Stomach (tissue), 9 donors: Measurements from ENCODE around the gene MANSC4. TPM values are rescaled to one million over a fixed set of nuclear protein-coding genes. Genes with fewer than 3 reads are reported as not detected.

Experiments
- DNase-seq, 2 donors: peaks; one replicate each; pipeline versions ENCODE4 v3.0.0 to v3.0.0-alpha.2; 2013 to 2019
- H3K27ac ChIP-seq, 5 donors: fragments of 200-600 bp in 4 of 5; sonication (generic) in 4 of 5; one replicate each; pipeline ENCODE4 v1.5.1; 2013 to 2019; ENCODE audit warnings: mild to moderate bottlenecking in 1 of 5, moderate library complexity in 1 of 5
- H3K27me3 ChIP-seq, 3 donors: fragments of 200-600 bp; sonication (generic); one replicate each; pipeline ENCODE4 v1.5.1; 2017 to 2019; ENCODE audit warnings: mixed run types in 1 of 3
- H3K36me3 ChIP-seq, 4 donors: fragments of 200-600 bp; sonication (generic); 1 replicate in 3 of 4; 2 replicates in 1 of 4; pipeline ENCODE4 v1.5.1; 2016 to 2019
- H3K4me1 ChIP-seq, 4 donors: fragments of 200-600 bp; sonication (generic); one replicate each; pipeline ENCODE4 v1.5.1; 2016 to 2019
- H3K4me3 ChIP-seq, 4 donors: fragments of 200-600 bp; sonication (generic) in 3 of 4; one replicate each; pipeline ENCODE4 v1.5.1; 2016 to 2019; ENCODE audit warnings: mild to moderate bottlenecking in 1 of 4
- H3K9me3 ChIP-seq, 4 donors: fragments of 200-600 bp; sonication (generic); one replicate each; pipeline ENCODE4 v1.5.1; 2016 to 2019
- EP300 ChIP-seq: sonication (generic); formaldehyde crosslinking; IDR thresholded peaks from one replicate; pipeline ENCODE4 v1.6.1; 2017; ENCODE audit warnings: antibody characterized with exemption
- POLR2A ChIP-seq, 4 donors: fragments of 450-650 bp; IDR thresholded peaks; one replicate each; pipeline ENCODE4 v1.6.1; 2016; ENCODE audit warnings: antibody characterized with exemption in 4 of 4, control low read depth in 2 of 4, mild to moderate bottlenecking in 1 of 4, moderate library complexity in 1 of 4
- POLR2AphosphoS5 ChIP-seq, 3 donors: sonication (generic); formaldehyde crosslinking; IDR thresholded peaks; one replicate each; pipeline ENCODE4 v1.6.1; 2016; ENCODE audit warnings: antibody characterized with exemption in 3 of 3
- WGBS, 5 donors: extraction: QIAGEN DNeasy Blood & Tissue Kit in 3 of 5; methylation state at CpG; one replicate each; pipeline versions ENCODE4 v1.1.5 to v1.1.7; 2013 to 2018; 5-methylcytosine and 5-hydroxymethylcytosine counted together
- intact Hi-C: fragments of 100-400 bp; cut with DNase I; formaldehyde crosslinking; loops from one replicate; pipeline ENCODE4 v1.15.1; 2023; ENCODE audit warnings: low total_unique reads
- polyA plus RNA-seq, 3 donors: library from polyadenylated mRNA; stranded (reverse); fragments of 200-250 nt; gene quantifications; one replicate each; pipeline ENCODE4 v1.2.3, GENCODE V29; 2013
- total RNA-seq, 5 donors: library from RNA; depleted of rRNA; stranded (reverse); fragments of >200 nt; gene quantifications; one replicate each; pipeline versions ENCODE4 v1.1.0 to v1.2.3, GENCODE V29; 2014 to 2016
- TF ChIP-seq, protein P1 (sequence below), 7 experiments: fragments of 450-650 bp in 4 of 7; fragments of 200-600 bp in 3 of 7; sonication (generic) in 3 of 7; IDR thresholded peaks; one replicate each; pipeline ENCODE4 v1.5.1; 2016 to 2019; ENCODE audit warnings: antibody characterized with exemption in 7 of 7, control low read depth in 2 of 7, mild to moderate bottlenecking in 1 of 7
- donor health status: healthy with polysubstance abuse.
- donor health status: Bipolar disorder and iron deficiency.
- donor health status: healthy.

MANSC4 gene
- total and polyA plus RNA-seq, 8 donors: not detected

DNA sequence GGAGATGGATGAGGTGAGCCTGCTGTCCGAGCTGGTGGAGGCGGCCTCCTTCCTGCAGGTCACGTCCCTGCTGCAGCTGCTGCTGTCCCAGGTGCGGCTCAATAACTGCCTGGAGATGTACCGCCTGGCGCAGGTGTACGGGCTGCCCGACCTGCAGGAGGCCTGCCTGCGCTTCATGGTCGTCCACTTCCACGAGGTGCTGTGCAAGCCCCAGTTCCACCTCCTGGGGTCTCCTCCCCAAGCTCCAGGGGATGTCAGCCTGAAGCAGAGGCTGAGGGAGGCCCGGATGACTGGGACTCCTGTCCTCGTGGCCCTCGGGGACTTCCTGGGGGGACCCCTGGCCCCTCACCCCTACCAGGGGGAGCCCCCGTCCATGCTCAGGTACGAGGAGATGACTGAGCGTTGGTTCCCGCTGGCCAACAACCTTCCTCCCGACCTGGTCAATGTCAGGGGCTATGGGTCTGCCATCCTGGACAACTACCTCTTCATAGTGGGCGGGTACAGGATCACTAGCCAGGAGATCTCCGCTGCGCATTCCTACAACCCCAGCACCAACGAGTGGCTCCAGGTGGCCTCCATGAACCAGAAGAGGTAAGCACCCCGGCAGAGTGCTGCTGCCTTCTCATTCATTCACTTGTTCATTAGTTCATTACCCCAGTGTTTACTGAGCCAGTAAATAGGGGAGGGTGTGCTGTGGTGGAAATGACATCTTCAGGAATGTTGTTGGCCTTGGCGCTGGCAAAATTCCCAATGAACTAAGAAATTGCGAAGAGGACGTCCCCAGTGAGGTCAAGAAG lies 774 bp upstream of the MANSC4 start:
- Histone ChIP-seq H3K27ac (peak overlapping the region; percentile 91 to 95 (median 94)), H3K4me3 (peak overlapping the region; percentile 77 to 85 (median 79)), H3K9me3 (no peaks in the 10 kb centered on the region), H3K4me1 (peaks cover 17 to 60% (median 39%) of the 10 kb centered on the region in 4 donors), H3K36me3 (no peaks in the 10 kb centered on the region), H3K27me3 (no peaks in the 10 kb centered on the region)
- intact Hi-C loops: no loop called here
- TF ChIP-seq, protein P1, sequence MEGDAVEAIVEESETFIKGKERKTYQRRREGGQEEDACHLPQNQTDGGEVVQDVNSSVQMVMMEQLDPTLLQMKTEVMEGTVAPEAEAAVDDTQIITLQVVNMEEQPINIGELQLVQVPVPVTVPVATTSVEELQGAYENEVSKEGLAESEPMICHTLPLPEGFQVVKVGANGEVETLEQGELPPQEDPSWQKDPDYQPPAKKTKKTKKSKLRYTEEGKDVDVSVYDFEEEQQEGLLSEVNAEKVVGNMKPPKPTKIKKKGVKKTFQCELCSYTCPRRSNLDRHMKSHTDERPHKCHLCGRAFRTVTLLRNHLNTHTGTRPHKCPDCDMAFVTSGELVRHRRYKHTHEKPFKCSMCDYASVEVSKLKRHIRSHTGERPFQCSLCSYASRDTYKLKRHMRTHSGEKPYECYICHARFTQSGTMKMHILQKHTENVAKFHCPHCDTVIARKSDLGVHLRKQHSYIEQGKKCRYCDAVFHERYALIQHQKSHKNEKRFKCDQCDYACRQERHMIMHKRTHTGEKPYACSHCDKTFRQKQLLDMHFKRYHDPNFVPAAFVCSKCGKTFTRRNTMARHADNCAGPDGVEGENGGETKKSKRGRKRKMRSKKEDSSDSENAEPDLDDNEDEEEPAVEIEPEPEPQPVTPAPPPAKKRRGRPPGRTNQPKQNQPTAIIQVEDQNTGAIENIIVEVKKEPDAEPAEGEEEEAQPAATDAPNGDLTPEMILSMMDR (IDR thresholded peaks at IDR 0.05): no peak
- TF ChIP-seq POLR2A (IDR thresholded peaks at IDR 0.05) (no peak), POLR2AphosphoS5 (IDR thresholded peaks at IDR 0.05) (peak in 2 of 3 donors; percentile 26 to 47), EP300 (no peak)
- peak; percentile 26 to 59 for DNase-seq
- WGBS, 5 donors: 6 to 17% (median 9%) methylated on average over 26 to 27 of the region's 27 CpGs

DNA sequence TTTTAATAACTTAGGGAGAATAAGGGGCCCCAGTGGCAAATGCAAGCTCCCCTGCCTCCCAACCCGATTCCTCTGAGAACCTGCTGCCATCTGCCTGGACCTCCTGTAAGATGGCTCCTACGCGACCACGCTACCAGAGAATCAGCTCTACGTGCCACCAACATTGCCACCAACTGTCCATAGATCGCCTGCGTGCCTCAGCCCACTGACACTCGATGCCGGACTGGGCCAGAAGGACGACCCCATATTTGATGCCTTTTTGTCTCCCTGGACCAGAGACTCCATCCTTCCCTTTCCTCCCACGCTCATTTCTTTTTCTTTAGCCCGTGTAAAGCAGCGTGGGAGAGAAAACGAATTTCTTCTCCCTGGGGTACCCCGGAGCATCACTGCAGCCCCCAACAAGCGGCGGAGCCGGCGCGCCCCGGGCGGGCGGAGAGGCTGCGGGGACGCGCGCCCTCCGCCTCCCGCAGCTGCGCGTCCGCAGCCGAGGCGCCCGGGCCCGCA lies 568 bp downstream of the MANSC4 start:
- H3K27me3 ChIP-seq: no peaks in the 10 kb centered on the region
- H3K27ac ChIP-seq: peak overlapping the region; percentile 91 to 95 (median 94)
- no peaks in the 10 kb centered on the region for H3K36me3 ChIP-seq
- no peak for TF ChIP-seq EP300
- no peak for TF ChIP-seq POLR2A (IDR thresholded peaks at IDR 0.05)
- no peak for TF ChIP-seq POLR2AphosphoS5 (IDR thresholded peaks at IDR 0.05)
- TF ChIP-seq, protein P1 (IDR thresholded peaks at IDR 0.05): no peak
- peak overlapping the region; percentile 77 to 85 (median 79) for H3K4me3 ChIP-seq
- intact Hi-C loops: no loop called here
- peak in 1 of 2 donors; percentile 59 for DNase-seq
- WGBS, 5 donors: 4 to 11% (median 6%) methylated on average over 16 to 36 of the region's 36 CpGs
- peaks cover 17 to 47% (median 32%) of the 10 kb centered on the region in 4 donors for H3K4me1 ChIP-seq
- H3K9me3 ChIP-seq: no peaks in the 10 kb centered on the region

DNA sequence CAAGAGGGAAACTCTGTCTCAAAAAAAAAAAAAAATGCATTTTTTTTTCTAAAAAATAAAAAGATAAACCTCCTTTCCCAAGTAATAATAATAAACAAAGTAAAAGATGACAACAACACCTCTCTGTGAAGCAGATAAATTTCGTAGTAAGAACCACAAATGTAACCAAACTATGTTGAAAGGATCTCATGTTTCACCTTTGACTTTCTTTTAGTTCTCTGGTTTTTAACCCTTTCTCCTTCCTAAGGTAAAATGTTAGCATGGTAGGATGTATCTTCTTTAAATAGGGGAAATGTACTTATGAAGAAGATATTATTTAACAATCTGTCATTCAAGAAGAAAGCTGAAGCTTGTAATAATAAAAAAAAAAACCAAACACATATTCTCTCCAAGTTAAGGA lies 1.8 kb downstream of the MANSC4 start:
- DNase-seq: no peak
- WGBS, 5 donors: 26 to 49% (median 35%) methylated on average over 1 of the region's 1 CpG
- Histone ChIP-seq H3K4me1 (peaks cover 17 to 37% (median 27%) of the 10 kb centered on the region in 4 donors), H3K27me3 (no peaks in the 10 kb centered on the region), H3K36me3 (no peaks in the 10 kb centered on the region), H3K4me3 (no peak overlapping the region), H3K9me3 (no peaks in the 10 kb centered on the region), H3K27ac (no peak overlapping the region)
- intact Hi-C loops: no loop called here
- TF ChIP-seq, protein P1 (IDR thresholded peaks at IDR 0.05): no peak
- no peak for TF ChIP-seq POLR2A (IDR thresholded peaks at IDR 0.05)
- TF ChIP-seq EP300: no peak
- TF ChIP-seq POLR2AphosphoS5 (IDR thresholded peaks at IDR 0.05): no peak

DNA sequence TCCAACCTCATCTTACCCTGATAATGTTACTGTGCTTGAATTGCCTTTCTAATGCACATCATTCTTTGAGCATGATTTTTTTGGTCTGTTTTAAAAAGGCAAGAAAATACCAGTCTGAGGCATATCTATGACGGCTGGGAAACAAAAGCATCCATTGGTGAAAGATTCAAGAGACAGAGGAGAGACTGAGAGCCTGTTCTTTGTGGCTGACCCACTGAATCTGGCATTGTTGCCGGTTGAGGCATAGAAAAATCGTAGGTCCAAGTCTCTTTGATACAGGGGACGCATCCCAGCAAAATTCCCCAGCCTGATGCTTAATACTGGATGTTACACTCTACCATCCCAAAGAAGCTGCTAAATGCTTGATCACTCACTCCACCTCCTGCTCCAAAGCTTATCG lies 2.9 kb downstream of the MANSC4 start:
- Histone ChIP-seq H3K4me3 (no peak overlapping the region), H3K9me3 (no peaks in the 10 kb centered on the region), H3K36me3 (no peaks in the 10 kb centered on the region), H3K4me1 (peaks cover 16 to 26% (median 22%) of the 10 kb centered on the region in 4 donors), H3K27me3 (no peaks in the 10 kb centered on the region), H3K27ac (no peak overlapping the region)
- DNase-seq: no peak
- 79 to 88% (median 83%) methylated on average over 5 of the region's 5 CpGs for WGBS, 5 donors
- TF ChIP-seq, protein P1 (IDR thresholded peaks at IDR 0.05): no peak
- TF ChIP-seq POLR2AphosphoS5 (IDR thresholded peaks at IDR 0.05): no peak
- TF ChIP-seq POLR2A (IDR thresholded peaks at IDR 0.05): no peak
- no peak for TF ChIP-seq EP300
- intact Hi-C loops: no loop called here
